ENCODE measurements around the gene NAV2. TPM values are rescaled to one million over a fixed set of nuclear protein-coding genes. Genes with fewer than 3 reads are reported as not detected.

The NAV2 gene
- total RNA-seq, 2 donors from 2014 or later = 21.3 to 45.3 TPM

DNA sequence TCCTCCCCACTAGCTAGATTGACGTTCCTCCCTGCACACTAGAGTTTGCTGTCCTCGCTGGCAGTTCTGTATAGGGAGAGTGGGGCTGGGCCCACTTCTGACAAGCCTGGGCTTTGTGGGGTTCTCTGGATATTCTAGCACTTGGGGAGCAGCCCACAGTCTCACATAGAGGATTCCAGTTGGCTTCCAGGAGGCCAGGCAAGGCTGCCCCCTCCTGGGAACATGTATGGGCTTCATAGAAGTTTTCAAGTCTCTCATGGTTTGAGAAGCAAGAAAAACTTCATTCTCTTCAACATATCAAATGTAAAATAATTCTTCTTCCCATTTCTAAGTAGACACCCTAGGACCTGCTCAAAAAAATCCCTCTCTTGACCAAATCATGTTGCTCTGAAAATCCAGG, 87.5 kb downstream of the NAV2 start:
- Histone ChIP-seq H3K4me3 (no peak overlapping the region), H3K9ac (ENCODE audit: low read depth in 2 of 2, low read length in 2 of 2) (no peak overlapping the region), H3K4me1 (peaks cover 12% of the 10 kb centered on the region), H3K27ac (no peak overlapping the region), H3K9me3 (no peaks in the 10 kb centered on the region), H3K27me3 (no peaks in the 10 kb centered on the region), H3K36me3 (no peaks in the 10 kb centered on the region)
- intact Hi-C loops (cut with DNase I) = loop anchor here (10.0 kb wide), 1 partner anchor 235 kb away; no protein-coding TSS in a partner anchor
- TF ChIP-seq, protein P1, sequence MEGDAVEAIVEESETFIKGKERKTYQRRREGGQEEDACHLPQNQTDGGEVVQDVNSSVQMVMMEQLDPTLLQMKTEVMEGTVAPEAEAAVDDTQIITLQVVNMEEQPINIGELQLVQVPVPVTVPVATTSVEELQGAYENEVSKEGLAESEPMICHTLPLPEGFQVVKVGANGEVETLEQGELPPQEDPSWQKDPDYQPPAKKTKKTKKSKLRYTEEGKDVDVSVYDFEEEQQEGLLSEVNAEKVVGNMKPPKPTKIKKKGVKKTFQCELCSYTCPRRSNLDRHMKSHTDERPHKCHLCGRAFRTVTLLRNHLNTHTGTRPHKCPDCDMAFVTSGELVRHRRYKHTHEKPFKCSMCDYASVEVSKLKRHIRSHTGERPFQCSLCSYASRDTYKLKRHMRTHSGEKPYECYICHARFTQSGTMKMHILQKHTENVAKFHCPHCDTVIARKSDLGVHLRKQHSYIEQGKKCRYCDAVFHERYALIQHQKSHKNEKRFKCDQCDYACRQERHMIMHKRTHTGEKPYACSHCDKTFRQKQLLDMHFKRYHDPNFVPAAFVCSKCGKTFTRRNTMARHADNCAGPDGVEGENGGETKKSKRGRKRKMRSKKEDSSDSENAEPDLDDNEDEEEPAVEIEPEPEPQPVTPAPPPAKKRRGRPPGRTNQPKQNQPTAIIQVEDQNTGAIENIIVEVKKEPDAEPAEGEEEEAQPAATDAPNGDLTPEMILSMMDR (IDR thresholded peaks at IDR 0.05) = no peak
- no peak for DNase-seq

DNA sequence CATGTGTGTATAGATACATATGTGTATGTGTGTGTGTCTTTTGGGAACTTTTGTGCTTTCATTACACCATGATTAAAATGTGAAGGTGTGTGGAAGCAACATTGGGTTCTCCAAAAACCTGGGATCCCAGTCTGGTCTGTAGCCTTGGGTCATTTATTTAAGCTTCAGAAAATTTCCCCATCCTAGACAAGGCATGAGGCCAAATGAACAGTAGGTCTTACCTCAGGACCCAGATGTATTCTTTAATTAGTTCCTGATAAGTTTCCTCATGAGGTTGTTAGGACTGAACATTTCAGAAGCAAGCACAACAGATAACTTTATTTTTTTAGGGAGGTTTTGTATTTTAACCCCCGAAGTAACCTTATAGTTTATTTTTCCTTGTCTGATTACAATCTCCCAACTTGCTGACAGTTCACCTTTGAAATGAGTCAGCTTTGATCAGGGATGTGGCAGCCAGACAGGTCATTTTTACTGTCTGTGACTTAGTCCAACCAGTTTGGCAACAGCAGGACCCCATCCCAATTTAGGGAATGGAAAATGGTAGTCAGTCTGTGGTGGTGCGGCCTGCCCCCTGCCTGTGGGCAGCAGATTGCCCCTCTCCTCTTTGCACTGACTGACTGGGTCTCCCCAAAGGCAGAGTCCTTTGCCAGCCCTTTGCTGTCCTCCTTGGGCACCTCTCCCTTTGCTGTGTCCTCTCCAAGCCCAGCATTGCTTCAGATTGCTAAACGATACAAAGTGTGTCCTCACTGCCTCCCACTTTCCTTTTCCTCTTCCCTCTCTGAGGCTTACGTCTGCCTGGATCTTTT, 88.3 kb downstream of the NAV2 start:
- no peaks in the 10 kb centered on the region for H3K27me3 ChIP-seq
- H3K9ac ChIP-seq (ENCODE audit: low read depth in 2 of 2, low read length in 2 of 2) = no peak overlapping the region
- H3K36me3 ChIP-seq = no peaks in the 10 kb centered on the region
- no peak for DNase-seq
- peaks cover 12% of the 10 kb centered on the region for H3K4me1 ChIP-seq
- H3K4me3 ChIP-seq = no peak overlapping the region
- TF ChIP-seq, protein P1 (IDR thresholded peaks at IDR 0.05) = no peak
- no peak overlapping the region for H3K27ac ChIP-seq
- no peaks in the 10 kb centered on the region for H3K9me3 ChIP-seq
- intact Hi-C loops (cut with DNase I) = loop anchor here (10.0 kb wide), 1 partner anchor 236 kb away; no protein-coding TSS in a partner anchor

DNA sequence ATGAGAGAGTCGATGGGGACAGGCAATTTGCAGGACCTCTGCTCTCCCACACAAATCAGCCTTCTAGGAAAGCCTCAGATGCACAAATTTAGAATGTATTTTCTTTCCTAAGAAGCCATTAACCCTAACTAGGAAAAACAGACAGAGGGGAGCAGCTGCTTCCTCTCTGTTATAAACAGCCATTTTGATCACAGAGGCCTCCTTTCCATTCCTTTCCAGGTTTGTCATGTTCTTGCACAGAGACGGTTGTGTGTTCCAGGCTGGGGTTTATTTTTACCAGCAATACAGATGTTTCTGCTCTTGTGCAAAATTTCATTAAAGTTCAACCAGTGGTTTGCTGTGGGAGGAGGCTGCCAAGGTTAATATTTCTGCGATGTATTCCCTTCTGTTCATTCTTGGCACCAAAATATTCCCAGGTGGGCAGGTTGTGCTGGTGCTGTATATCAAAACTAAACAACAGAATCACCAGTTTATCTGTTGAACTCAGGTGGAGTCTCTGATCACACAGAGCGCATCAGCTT, 90.2 kb downstream of the NAV2 start:
- TF ChIP-seq, protein P1 (IDR thresholded peaks at IDR 0.05) = no peak
- no peak for DNase-seq
- no peak overlapping the region for H3K4me3 ChIP-seq
- peaks cover 12% of the 10 kb centered on the region for H3K4me1 ChIP-seq
- H3K36me3 ChIP-seq = no peaks in the 10 kb centered on the region
- H3K27me3 ChIP-seq = no peaks in the 10 kb centered on the region
- no peaks in the 10 kb centered on the region for H3K9me3 ChIP-seq
- peak overlapping the region in 1 of 2 donors; percentile 77 for H3K9ac ChIP-seq (ENCODE audit: low read depth in 2 of 2, low read length in 2 of 2)
- peak overlapping the region; percentile 68 for H3K27ac ChIP-seq
- intact Hi-C loops (cut with DNase I) = loop anchor here (10.0 kb wide), 1 partner anchor 238 kb away; no protein-coding TSS in a partner anchor

DNA sequence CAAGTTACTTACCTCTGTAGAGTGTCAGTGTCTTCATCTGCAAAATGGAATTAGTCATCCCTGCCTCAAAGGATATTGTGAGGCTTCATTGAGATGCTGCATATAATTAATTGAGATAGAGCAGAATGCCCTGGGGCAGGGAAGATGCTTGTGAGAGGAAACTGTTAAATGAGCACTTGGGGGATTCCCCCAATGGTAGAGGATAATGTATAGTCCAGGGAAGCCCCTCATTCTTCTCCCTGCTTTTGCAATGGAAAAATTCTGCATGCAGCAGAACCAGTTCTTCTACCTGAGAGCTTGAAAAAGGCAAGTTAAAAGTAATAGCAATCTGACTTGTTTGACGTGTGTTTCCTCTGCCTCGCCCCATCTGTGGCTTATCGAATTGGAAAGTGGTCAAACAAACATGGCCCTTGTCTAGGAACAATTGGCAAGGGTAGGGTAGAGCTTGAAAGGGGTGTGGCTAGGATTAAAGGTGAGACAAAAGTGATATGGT, 90.9 kb downstream of the NAV2 start:
- DNase-seq = peak; percentile 87
- Histone ChIP-seq H3K27me3 (no peaks in the 10 kb centered on the region), H3K27ac (peak overlapping the region; percentile 68), H3K4me3 (no peak overlapping the region), H3K4me1 (peaks cover 12% of the 10 kb centered on the region), H3K9ac (ENCODE audit: low read depth in 2 of 2, low read length in 2 of 2) (peak overlapping the region in 1 of 2 donors; percentile 77), H3K36me3 (no peaks in the 10 kb centered on the region), H3K9me3 (no peaks in the 10 kb centered on the region)
- TF ChIP-seq, protein P1 (IDR thresholded peaks at IDR 0.05) = no peak
- intact Hi-C loops (cut with DNase I) = loop anchor here (10.0 kb wide), 1 partner anchor 239 kb away; no protein-coding TSS in a partner anchor

DNA sequence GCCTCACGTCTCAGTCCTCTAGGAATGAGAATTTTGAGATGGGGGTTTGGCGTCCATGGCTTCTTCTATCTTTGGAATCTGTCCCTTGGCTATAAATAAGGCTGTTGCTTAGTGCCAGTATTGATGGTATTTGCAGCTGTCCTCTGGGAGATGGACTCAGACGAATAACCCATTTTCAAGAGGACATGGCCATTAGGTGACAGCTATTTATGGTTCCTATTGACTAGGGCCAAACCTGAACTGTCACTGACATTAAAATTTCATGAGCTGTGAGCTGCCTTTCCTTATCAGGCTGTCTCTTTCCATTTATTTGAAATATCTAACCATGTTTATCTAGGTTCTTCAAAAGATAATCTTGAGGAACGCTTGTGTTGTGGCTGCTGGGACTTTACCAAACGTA, 92.7 kb downstream of the NAV2 start:
- intact Hi-C loops (cut with DNase I) = loop anchor here (10.0 kb wide), 1 partner anchor 241 kb away; no protein-coding TSS in a partner anchor
- Histone ChIP-seq H3K4me1 (peaks cover 12% of the 10 kb centered on the region), H3K9ac (ENCODE audit: low read depth in 2 of 2, low read length in 2 of 2) (no peak overlapping the region), H3K36me3 (no peaks in the 10 kb centered on the region), H3K27me3 (no peaks in the 10 kb centered on the region), H3K9me3 (no peaks in the 10 kb centered on the region), H3K27ac (no peak overlapping the region), H3K4me3 (no peak overlapping the region)
- DNase-seq = no peak
- TF ChIP-seq, protein P1 (IDR thresholded peaks at IDR 0.05) = no peak

Data from colonic mucosa (tissue), 4 donors.